NCI-H1048 (cell line): ENCODE measurements around the gene ZNF408.

Experiments
- DNase-seq: peaks from one replicate; lab custom pipeline; 2025; lab: John Stamatoyannopoulos, UW

ZNF408 gene

GRCh38 chr11:46727952-46728658, 27.3 kb downstream of the ZNF408 start:
- DNase-seq, result no peak

GRCh38 chr11:46728659-46729040, 27.8 kb downstream of the ZNF408 start:
- no peak for DNase-seq

- DNase-seq, result no peak
These were observed 28.5 kb downstream of the ZNF408 start for GRCh38 chr11:46729110-46730027.

- no peak for DNase-seq
These were observed 30.7 kb downstream of the ZNF408 start for GRCh38 chr11:46731545-46731944.

DNA sequence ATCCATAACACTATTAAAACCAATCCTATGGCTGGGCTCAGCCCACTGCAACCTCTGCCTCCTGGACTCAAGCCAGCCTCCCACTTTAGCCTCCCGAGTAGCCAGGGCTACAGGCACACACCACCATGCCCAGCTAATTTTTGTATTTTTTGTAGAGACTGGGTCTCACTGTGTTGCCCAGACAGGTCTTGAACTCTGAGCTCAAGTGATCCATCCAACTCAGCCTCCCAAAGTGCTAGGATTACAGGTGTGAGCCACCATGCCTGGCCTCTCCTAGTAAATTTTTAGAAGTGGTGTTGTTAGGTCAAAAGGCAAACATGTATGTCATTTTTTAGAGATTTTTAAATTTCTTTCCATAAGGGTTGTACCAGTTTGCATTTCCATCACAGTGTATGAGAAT, 32.4 kb downstream of the ZNF408 start:
- no peak for DNase-seq

DNA sequence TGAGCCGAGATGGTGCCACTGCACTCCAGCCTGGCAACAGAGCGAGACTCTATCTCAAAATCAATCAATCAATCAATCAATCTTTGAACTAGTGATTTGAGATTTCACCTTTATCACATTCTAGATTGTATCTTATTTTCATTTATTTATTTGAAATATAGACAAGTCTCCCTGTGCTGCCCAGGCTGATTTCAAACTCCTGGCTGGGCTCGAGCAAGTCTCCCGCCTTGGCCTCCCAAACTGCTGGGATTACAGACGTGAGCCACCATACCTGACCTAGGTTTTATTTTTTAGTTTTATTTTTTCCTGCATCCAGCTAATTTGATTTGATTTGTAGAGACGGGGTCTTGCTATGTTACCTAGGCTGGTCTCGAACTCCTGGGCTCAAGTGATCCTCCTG, 35.3 kb downstream of the ZNF408 start:
- no peak for DNase-seq

- no peak for DNase-seq
These were observed 35.8 kb downstream of the ZNF408 start for GRCh38 chr11:46736615-46737014.

DNA sequence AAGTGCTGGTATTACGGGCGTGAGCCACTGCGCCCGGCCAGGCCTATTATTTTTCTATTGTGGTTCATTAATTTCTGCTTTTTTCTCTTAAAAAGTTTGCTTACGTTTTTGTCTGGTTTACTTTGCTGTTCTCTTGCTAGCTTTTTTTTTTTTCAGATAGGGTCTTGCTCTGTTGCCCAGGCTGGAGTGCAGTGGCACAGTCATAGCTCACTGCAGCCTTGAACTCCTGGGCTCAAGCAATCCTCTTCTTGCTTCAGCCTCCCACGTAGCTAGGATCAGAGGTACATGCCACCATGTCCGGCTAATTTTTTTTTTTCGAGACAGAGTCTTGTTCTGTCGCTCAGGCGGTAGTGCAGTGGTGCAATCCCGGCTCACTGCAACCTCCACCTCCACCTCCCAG, 36.9 kb downstream of the ZNF408 start:
- DNase-seq, result no peak

GRCh38 chr11:46738887-46739286, 38.1 kb downstream of the ZNF408 start:
- no peak for DNase-seq

GRCh38 chr11:46741600-46742484, 41.0 kb downstream of the ZNF408 start:
- DNase-seq, result no peak

- no peak for DNase-seq
These were observed 42.2 kb downstream of the ZNF408 start for GRCh38 chr11:46743043-46743442.

- DNase-seq, result no peak
These were observed 43.0 kb downstream of the ZNF408 start for GRCh38 chr11:46743693-46744339.

DNA sequence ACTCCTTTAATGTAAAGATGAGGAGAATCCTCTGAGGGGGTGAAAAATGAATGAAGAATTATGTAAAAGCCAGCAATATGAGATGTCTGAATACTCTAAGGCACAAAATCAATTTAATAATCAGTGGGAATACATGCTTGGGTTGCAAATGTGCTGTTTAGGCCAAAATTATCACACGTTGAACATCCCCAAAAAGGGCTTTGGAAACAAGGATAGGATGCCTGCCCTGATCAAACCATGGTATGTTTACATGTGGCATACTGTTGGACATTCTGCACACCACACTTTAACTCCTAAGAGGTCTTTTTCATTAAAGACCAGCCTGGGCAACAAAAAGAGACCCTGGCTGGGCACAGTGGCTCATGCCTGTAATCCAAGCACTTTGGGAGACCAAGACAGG, 44.5 kb downstream of the ZNF408 start:
- no peak for DNase-seq

DNA sequence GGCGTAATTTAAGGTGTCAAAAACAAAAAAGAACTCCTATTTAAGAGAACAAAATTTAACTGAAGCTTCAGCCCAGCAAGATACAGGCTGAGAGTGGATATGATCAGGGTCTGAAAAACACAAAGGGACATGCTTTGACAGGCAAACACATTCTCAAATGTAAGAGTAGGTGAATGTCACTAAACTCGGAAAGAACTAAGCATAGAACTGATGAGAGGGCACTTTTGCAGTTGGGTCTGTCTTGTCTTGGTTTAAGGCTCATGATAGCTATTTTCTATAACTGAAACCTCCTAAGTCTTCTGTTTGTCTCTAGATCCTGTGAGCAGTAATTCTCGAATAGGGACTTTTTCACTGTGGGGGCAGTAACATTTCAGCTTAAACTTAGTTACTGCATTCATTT, 45.2 kb downstream of the ZNF408 start:
- no peak for DNase-seq

- DNase-seq, result no peak
These were observed 46.3 kb downstream of the ZNF408 start for GRCh38 chr11:46747150-46747549.
